ENCODE measurements around the gene KCNJ14. TPM values are rescaled to one million over a fixed set of nuclear protein-coding genes. Genes with fewer than 3 reads are reported as not detected.

KCNJ14 gene
- total RNA-seq, 4 donors from 2014 or later: 0.42 to 0.86 (median 0.51) TPM

GRCh38 chr19:48444129-48444935, 11.0 kb upstream of the KCNJ14 start:
- DNase-seq (ENCODE audit: extremely low spot score): no peak
- peaks cover 22 to 38% (median 31%) of the 10 kb centered on the region in 4 donors for H3K4me1 ChIP-seq
- peaks cover 4 to 50% (median 24%) of the 10 kb centered on the region in 4 donors for H3K27me3 ChIP-seq
- intact Hi-C loops (cut with DNase I): no loop called here
- H3K27ac ChIP-seq (replicated peaks in 1 of 4): peak overlapping the region; percentile 80 to 91 (median 86)
- no peaks in the 10 kb centered on the region for H3K9me3 ChIP-seq
- WGBS: 17% methylated on average over 33 of the region's 38 CpGs
- peak overlapping the region; percentile 85 to 96 (median 89) for H3K4me3 ChIP-seq
- peaks cover 10 to 30% (median 23%) of the 10 kb centered on the region in 4 donors for H3K36me3 ChIP-seq
- TF ChIP-seq, protein P1, sequence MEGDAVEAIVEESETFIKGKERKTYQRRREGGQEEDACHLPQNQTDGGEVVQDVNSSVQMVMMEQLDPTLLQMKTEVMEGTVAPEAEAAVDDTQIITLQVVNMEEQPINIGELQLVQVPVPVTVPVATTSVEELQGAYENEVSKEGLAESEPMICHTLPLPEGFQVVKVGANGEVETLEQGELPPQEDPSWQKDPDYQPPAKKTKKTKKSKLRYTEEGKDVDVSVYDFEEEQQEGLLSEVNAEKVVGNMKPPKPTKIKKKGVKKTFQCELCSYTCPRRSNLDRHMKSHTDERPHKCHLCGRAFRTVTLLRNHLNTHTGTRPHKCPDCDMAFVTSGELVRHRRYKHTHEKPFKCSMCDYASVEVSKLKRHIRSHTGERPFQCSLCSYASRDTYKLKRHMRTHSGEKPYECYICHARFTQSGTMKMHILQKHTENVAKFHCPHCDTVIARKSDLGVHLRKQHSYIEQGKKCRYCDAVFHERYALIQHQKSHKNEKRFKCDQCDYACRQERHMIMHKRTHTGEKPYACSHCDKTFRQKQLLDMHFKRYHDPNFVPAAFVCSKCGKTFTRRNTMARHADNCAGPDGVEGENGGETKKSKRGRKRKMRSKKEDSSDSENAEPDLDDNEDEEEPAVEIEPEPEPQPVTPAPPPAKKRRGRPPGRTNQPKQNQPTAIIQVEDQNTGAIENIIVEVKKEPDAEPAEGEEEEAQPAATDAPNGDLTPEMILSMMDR (IDR thresholded peaks at IDR 0.05): no peak
- TF ChIP-seq POLR2A (IDR thresholded peaks at IDR 0.05; ENCODE audit: low read depth) (no peak), EP300 (IDR thresholded peaks at IDR 0.05) (no peak), POLR2AphosphoS5 (IDR thresholded peaks at IDR 0.05) (no peak)

GRCh38 chr19:48444936-48445200, 10.5 kb upstream of the KCNJ14 start:
- no peak for DNase-seq (ENCODE audit: extremely low spot score)
- intact Hi-C loops (cut with DNase I): no loop called here
- H3K4me1 ChIP-seq: peaks cover 22 to 38% (median 31%) of the 10 kb centered on the region in 4 donors
- peak overlapping the region; percentile 80 to 91 (median 86) for H3K27ac ChIP-seq (replicated peaks in 1 of 4)
- 32% methylated on average over 3 of the region's 3 CpGs for WGBS
- H3K4me3 ChIP-seq: peak overlapping the region; percentile 85 to 96 (median 89)
- TF ChIP-seq POLR2A (IDR thresholded peaks at IDR 0.05; ENCODE audit: low read depth) (no peak), EP300 (IDR thresholded peaks at IDR 0.05) (no peak), POLR2AphosphoS5 (IDR thresholded peaks at IDR 0.05) (no peak)
- TF ChIP-seq, protein P1 (IDR thresholded peaks at IDR 0.05): no peak
- peaks cover 16 to 35% (median 28%) of the 10 kb centered on the region in 4 donors for H3K36me3 ChIP-seq
- peaks cover 4 to 45% (median 24%) of the 10 kb centered on the region in 4 donors for H3K27me3 ChIP-seq
- no peaks in the 10 kb centered on the region for H3K9me3 ChIP-seq

- 7% methylated on average over 6 of the region's 6 CpGs for WGBS
- DNase-seq (ENCODE audit: extremely low spot score): no peak
- H3K27ac ChIP-seq (replicated peaks in 1 of 4): peak overlapping the region; percentile 80 to 91 (median 86)
- no peaks in the 10 kb centered on the region for H3K9me3 ChIP-seq
- TF ChIP-seq, protein P1 (IDR thresholded peaks at IDR 0.05): peak; percentile 38 to 46 (median 40)
- TF ChIP-seq POLR2A (IDR thresholded peaks at IDR 0.05; ENCODE audit: low read depth): no peak
- intact Hi-C loops (cut with DNase I): no loop called here
- peaks cover 22 to 38% (median 31%) of the 10 kb centered on the region in 4 donors for H3K4me1 ChIP-seq
- peaks cover 4 to 41% (median 24%) of the 10 kb centered on the region in 4 donors for H3K27me3 ChIP-seq
- H3K36me3 ChIP-seq: peaks cover 19 to 39% (median 32%) of the 10 kb centered on the region in 4 donors
- H3K4me3 ChIP-seq: peak overlapping the region; percentile 85 to 96 (median 89)
Observed at GRCh38 chr19:48445256-48445605, 10.1 kb upstream of the KCNJ14 start.

- Histone ChIP-seq H3K27me3 (peaks cover 4 to 35% (median 23%) of the 10 kb centered on the region in 4 donors), H3K9me3 (no peaks in the 10 kb centered on the region), H3K36me3 (peaks cover 25 to 45% (median 38%) of the 10 kb centered on the region in 4 donors), H3K4me1 (peaks cover 22 to 38% (median 31%) of the 10 kb centered on the region in 4 donors), H3K27ac (replicated peaks in 1 of 4) (peak within 1 kb of the TSS; percentile 80 to 91 (median 86)), H3K4me3 (peak within 1 kb of the TSS; percentile 85 to 96 (median 89))
- intact Hi-C loops (cut with DNase I): no loop called here
- TF ChIP-seq POLR2AphosphoS5 (IDR thresholded peaks at IDR 0.05) (peak; percentile 82 to 86), POLR2A (IDR thresholded peaks at IDR 0.05; ENCODE audit: low read depth) (no peak)
- 2% methylated on average over 37 of the region's 61 CpGs for whole genome bisulfite sequencing
- peak; percentile 98 for DNase-seq (ENCODE audit: extremely low spot score)
Observed at GRCh38 chr19:48445606-48446481, 9.5 kb upstream of the KCNJ14 start, which contains the start of gene GRWD1. GRWD1 (plus strand) TSS chr19:48445983; CDS start chr19:48446006, 23 bp downstream.
